HFFc6 (cell line): ENCODE results near the gene FAM13A. TPM values are rescaled to one million over a fixed set of nuclear protein-coding genes. Genes with fewer than 3 reads are reported as not detected.

ENCODE experiments used
- DNase-seq: peaks from one replicate; pipeline ENCODE4 v3.0.0-alpha.2; 2018
- H3K27ac Mint-ChIP-seq: 2 replicates; pipeline ENCODE4 v1.8.0; 2020; ENCODE audit warnings: mild to moderate bottlenecking, mixed read lengths
- H3K27me3 Mint-ChIP-seq: 2 replicates; pipeline ENCODE4 v1.8.0; 2021; ENCODE audit warnings: mild to moderate bottlenecking, moderate library complexity, mixed read lengths; ENCODE audit not compliant: insufficient read depth
- H3K36me3 Mint-ChIP-seq: 2 replicates; pipeline ENCODE4 v1.8.0; 2021; ENCODE audit warnings: low read depth, mixed read lengths
- H3K4me1 Mint-ChIP-seq: 2 replicates; pipeline ENCODE4 v1.8.0; 2020; ENCODE audit warnings: low read depth, mixed read lengths
- H3K4me3 Mint-ChIP-seq: 2 replicates; pipeline ENCODE4 v1.8.0; 2020; ENCODE audit warnings: mild to moderate bottlenecking, moderate library complexity, mixed read lengths
- H3K9me3 Mint-ChIP-seq: 2 replicates; pipeline ENCODE4 v1.8.0; 2020; ENCODE audit warnings: mild to moderate bottlenecking, mixed read lengths
- CTCF ChIP-seq: fragments of 200-600 bp; sonication (generic); IDR thresholded peaks from 2 replicates; pipeline ENCODE4 v1.5.0; 2021; ENCODE audit warnings: antibody characterized with exemption, mild to moderate bottlenecking
- total RNA-seq, 6 experiments: library from RNA; stranded (reverse); fragmentation: NEBNext Ultra II Directional; extraction: Animal tissue kit (Norgen Biotek cat#: 25700); gene quantifications; 2 replicates in 1 of 6; 3 replicates in 5 of 6; pipeline ENCODE4 v1.2.3, GENCODE V29; 2021

Gene FAM13A
- total RNA-seq, 6 experiments from 2014 or later: 8.0 to 11.2 (median 9.7) TPM

GRCh38 chr4:88706574-88706973, 350.4 kb downstream of the FAM13A start:
- Mint-ChIP-seq H3K9me3 (no peaks in the 10 kb centered on the region), H3K4me1 (peaks cover 27% of the 10 kb centered on the region), H3K27ac (peak overlapping the region; percentile 74), H3K36me3 (peaks cover 1% of the 10 kb centered on the region), H3K4me3 (peak overlapping the region; percentile 42; the same call in 1 of the 2 replicates), H3K27me3 (peaks cover 2% of the 10 kb centered on the region; the same call in 1 of the 2 replicates)
- peak; percentile 65 for DNase-seq
- TF ChIP-seq CTCF: peak; percentile 80

DNA sequence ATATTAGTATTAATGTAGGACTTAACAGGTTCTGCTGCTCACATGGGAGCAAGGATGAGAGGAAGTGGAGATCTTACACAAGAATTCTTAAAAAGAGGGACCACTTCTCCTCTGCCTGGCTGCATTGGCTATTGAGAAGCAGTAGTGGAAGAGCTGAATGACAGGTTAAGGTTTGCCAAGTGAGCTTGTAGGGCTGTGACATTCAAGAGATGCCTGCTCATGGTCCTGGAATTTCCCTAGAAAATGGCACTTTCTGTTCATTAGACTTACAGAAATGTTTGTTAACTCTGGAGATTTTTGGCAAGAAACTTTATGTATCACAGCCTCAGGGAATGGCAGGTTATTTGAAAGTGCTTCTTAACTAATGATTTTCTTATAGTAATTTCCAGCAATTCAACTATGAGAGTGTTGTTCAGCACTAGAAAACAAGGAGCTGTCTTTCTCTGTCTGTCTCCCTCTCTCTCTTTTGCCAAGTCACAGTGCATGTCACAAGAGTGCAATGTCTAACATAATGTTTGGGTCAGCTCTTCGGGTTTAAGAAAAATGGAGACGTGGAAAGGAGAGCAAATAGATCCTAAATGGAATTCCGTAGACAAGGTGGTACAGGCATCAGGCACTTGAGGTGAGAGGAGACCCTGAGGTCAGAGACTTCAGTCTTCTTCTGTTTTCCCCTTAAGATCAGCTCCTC, 351.0 kb downstream of the FAM13A start:
- DNase-seq: peak; percentile 32
- no peaks in the 10 kb centered on the region for H3K9me3 Mint-ChIP-seq

DNA sequence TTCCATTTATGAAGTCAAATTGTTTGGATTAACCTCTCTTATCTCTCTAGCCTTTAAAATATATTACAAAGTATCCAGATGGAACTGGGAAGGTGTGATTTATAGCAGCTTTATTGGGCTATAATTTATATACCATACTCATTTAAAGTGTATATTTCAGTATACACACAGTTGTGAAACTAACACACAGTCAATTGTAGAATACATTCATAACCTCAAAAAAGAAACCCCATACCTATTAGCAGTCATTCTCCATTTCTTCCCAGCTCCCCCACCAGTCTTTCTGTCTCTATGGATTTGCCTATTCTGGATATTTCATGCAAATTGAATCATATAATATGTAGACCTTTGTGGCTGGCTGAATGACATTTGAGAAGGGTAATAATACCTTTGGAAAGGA, 351.8 kb downstream of the FAM13A start:
- peak overlapping the region; percentile 74; the same call in 1 of the 2 replicates for H3K27ac Mint-ChIP-seq
- peaks cover 27% of the 10 kb centered on the region for H3K4me1 Mint-ChIP-seq
- no peaks in the 10 kb centered on the region for H3K36me3 Mint-ChIP-seq
- H3K4me3 Mint-ChIP-seq: no peak overlapping the region
- DNase-seq: no peak
- peaks cover 2% of the 10 kb centered on the region for H3K27me3 Mint-ChIP-seq
- H3K9me3 Mint-ChIP-seq: no peaks in the 10 kb centered on the region
- TF ChIP-seq CTCF: no peak

More for the DNA sequence above, 351.0 kb downstream of the FAM13A start:
- Mint-ChIP-seq H3K4me3 (peak overlapping the region; percentile 42; the same call in 1 of the 2 replicates), H3K27me3 (peaks cover 2% of the 10 kb centered on the region; the same call in 1 of the 2 replicates), H3K4me1 (peaks cover 27% of the 10 kb centered on the region), H3K27ac (peak overlapping the region; percentile 74), H3K36me3 (no peaks in the 10 kb centered on the region)
- no peak for TF ChIP-seq CTCF

DNA sequence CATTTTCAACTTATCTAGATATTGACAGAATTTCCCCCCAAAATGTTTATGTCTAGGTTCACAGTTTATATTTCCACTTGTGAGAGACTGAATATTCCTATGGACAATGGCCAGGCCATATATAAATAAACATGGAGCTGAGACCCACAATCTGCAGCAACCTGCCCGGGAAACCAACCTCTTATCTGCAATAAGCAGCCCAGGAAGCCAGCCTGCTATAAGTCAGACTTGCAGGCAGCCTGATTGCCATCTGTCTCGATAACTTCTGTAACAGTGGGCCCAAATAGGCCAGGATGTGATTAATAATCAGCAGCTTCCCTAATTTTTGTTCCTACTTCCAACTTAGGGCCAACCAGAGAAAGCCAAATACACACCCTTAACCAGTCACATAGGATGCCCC, 354.2 kb downstream of the FAM13A start:
- Mint-ChIP-seq H3K36me3 (peaks cover 5% of the 10 kb centered on the region; the same call in 1 of the 2 replicates), H3K9me3 (no peaks in the 10 kb centered on the region), H3K4me3 (no peak overlapping the region), H3K27ac (no peak overlapping the region), H3K4me1 (peaks cover 26% of the 10 kb centered on the region), H3K27me3 (peaks cover under 1% of the 10 kb centered on the region)
- TF ChIP-seq CTCF: no peak
- no peak for DNase-seq

- Mint-ChIP-seq H3K36me3 (peaks cover 16% of the 10 kb centered on the region), H3K27ac (0 out of 2 replicates have a peak overlapping the region, but pooled peaks have one; percentile 87), H3K9me3 (no peaks in the 10 kb centered on the region), H3K4me3 (no peak overlapping the region), H3K4me1 (peaks cover 6% of the 10 kb centered on the region), H3K27me3 (no peaks in the 10 kb centered on the region; the same call in 1 of the 2 replicates)
- no peak for DNase-seq
- no peak for TF ChIP-seq CTCF
These were observed 358.5 kb downstream of the FAM13A start for GRCh38 chr4:88698519-88698918.
